Muscle layer of duodenum (tissue), 2 donors: ENCODE measurements around the gene CNMD.
"Not testable (repeated sequence)": the region's sequence is repeated elsewhere in the genome, so short reads cannot be mapped to it uniquely, and the experiment has no call there.

Source experiments
- H3K27ac ChIP-seq: one replicate; pipeline ENCODE4 v1.7.0; 2013; ENCODE audit warnings: mild to moderate bottlenecking, low read length
- H3K27me3 ChIP-seq: one replicate; pipeline ENCODE4 v1.7.0; 2013; ENCODE audit warnings: low read depth, mild to moderate bottlenecking, control low read depth, low read length
- H3K36me3 ChIP-seq, 2 donors: one replicate each; pipeline ENCODE4 v1.7.0; 2013; ENCODE audit warnings: low read length in 2 of 2, control low read depth in 1 of 2, mild to moderate bottlenecking in 1 of 2; ENCODE audit not compliant: insufficient read depth in 2 of 2, control insufficient read depth in 1 of 2
- H3K4me1 ChIP-seq, 2 donors: one replicate each; pipeline ENCODE4 v1.7.0; 2013; ENCODE audit warnings: low read length in 2 of 2, mild to moderate bottlenecking in 2 of 2, control low read depth in 1 of 2, moderate library complexity in 1 of 2; ENCODE audit not compliant: insufficient read depth in 2 of 2, control insufficient read depth in 1 of 2
- H3K4me3 ChIP-seq, 2 donors: one replicate each; pipeline ENCODE4 v1.7.0; 2013; ENCODE audit warnings: low read length in 2 of 2, low read depth in 1 of 2, mild to moderate bottlenecking in 1 of 2
- H3K9me3 ChIP-seq, 2 donors: one replicate each; pipeline ENCODE4 v1.7.0; 2013; ENCODE audit warnings: low read length in 2 of 2, control low read depth in 1 of 2, mild to moderate bottlenecking in 1 of 2; ENCODE audit not compliant: control insufficient read depth in 1 of 2
- donor health status: healthy.

CNMD gene

DNA sequence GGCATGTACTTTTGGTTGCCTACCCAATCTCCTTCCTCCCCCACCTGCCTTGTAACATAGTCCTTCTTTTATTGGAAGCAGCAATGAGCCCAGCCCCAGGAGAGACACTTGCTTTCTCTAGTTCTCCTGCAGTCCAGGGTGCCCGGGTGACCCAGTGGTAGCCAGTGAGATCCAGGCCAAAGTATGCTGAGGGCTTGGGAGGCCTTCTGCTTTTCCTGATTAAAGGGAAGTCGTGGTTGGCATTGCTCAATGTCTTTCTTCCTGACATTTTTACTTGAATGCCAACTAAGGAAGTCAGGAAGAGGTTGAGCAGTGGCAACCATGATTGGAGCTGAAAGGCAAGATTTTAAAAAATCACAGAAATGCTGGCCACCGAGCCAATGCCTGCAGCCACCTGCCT is 25.7 kb downstream of the CNMD start:
- H3K9me3 ChIP-seq: no peaks in the 10 kb centered on the region
- H3K4me3 ChIP-seq: no peak overlapping the region
- H3K27ac ChIP-seq: no peak overlapping the region
- H3K36me3 ChIP-seq: no peaks in the 10 kb centered on the region
- no peaks in the 10 kb centered on the region for H3K27me3 ChIP-seq
- H3K4me1 ChIP-seq: no peaks in the 10 kb centered on the region

GRCh38 chr13:52712385-52712784 is 27.2 kb downstream of the CNMD start:
- Histone ChIP-seq H3K9me3 (no peaks in the 10 kb centered on the region), H3K4me3 (no peak overlapping the region), H3K4me1 (no peaks in the 10 kb centered on the region), H3K27ac (no peak overlapping the region), H3K36me3 (no peaks in the 10 kb centered on the region), H3K27me3 (no peaks in the 10 kb centered on the region)

DNA sequence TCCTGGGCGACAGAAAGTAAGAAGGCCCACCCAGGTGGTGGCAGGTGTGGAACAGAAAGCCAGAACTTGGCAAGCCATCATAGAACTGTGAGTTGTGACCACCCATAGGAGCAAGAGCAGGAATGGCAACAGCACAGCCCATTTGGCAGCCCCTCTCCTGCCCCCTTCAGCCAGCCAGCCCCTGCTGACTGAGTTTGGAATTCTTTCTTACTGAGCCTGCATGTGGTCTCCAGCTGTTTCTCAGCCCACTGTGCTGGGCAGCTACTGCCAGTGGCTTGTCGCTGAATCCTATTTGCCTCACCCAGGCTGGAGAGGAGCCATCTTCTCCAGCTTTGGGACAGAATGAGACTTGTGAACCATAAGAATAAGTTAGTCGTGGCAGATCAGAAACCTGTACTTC is 28.3 kb downstream of the CNMD start:
- Histone ChIP-seq H3K36me3 (no peaks in the 10 kb centered on the region), H3K4me1 (no peaks in the 10 kb centered on the region), H3K9me3 (no peaks in the 10 kb centered on the region), H3K27ac (no peak overlapping the region), H3K4me3 (no peak overlapping the region), H3K27me3 (no peaks in the 10 kb centered on the region)

DNA sequence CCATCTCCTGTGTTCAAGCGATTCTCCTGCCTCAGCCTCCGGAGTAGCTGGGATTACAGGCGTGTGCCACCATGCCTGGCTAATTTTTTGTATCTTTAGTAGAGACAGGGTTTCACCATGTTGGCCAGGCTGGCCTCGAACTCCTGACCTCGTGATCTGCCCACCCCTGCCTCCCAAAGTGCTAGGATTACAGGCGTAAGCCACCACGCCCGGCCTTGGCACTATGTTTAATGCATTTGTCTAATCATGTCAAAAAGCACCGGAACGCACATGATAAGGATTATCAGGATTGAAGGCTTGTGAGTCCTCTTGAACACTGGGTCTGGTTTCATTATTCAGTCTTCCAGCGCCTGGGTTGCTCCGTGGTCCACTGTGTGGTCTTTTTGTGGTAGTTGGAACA is 31.4 kb downstream of the CNMD start:
- not testable (repeated sequence) for H3K36me3 ChIP-seq, H3K9me3 ChIP-seq

DNA sequence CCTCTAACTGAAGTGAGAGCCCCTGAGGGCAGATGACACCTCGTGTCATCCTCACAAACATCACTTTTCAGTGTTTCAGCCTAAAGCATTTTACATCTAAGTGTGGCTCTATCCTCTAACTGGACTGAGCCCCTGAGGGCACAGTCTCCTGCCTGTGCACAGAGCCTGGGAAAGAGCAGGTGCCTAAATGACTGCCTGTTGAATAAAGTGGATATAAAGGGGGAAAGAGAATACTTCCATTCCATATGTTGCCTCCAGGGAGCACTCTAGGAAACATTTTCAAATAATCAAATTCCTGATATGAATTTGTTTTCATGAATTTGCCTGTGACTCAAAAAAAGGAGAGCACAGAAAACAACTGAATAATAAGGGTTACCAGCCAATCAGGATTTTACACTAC is 32.2 kb downstream of the CNMD start:
- no peaks in the 10 kb centered on the region for H3K9me3 ChIP-seq
- no peaks in the 10 kb centered on the region for H3K4me1 ChIP-seq
- H3K4me3 ChIP-seq: no peak overlapping the region
- peaks cover 0 to 9% of the 10 kb centered on the region in 2 donors for H3K36me3 ChIP-seq
- H3K27me3 ChIP-seq: no peaks in the 10 kb centered on the region
- no peak overlapping the region for H3K27ac ChIP-seq

More for the DNA sequence above, 31.4 kb downstream of the CNMD start:
- not testable (repeated sequence) for H3K4me1 ChIP-seq, H3K27me3 ChIP-seq, H3K4me3 ChIP-seq, H3K27ac ChIP-seq

- no peaks in the 10 kb centered on the region for H3K27me3 ChIP-seq
- H3K4me3 ChIP-seq: no peak overlapping the region
- H3K9me3 ChIP-seq: no peaks in the 10 kb centered on the region
- H3K27ac ChIP-seq: no peak overlapping the region
- no peaks in the 10 kb centered on the region for H3K4me1 ChIP-seq
- H3K36me3 ChIP-seq: peaks cover 0 to 9% of the 10 kb centered on the region in 2 donors
Observed at GRCh38 chr13:52706081-52706480, 33.5 kb downstream of the CNMD start.

DNA sequence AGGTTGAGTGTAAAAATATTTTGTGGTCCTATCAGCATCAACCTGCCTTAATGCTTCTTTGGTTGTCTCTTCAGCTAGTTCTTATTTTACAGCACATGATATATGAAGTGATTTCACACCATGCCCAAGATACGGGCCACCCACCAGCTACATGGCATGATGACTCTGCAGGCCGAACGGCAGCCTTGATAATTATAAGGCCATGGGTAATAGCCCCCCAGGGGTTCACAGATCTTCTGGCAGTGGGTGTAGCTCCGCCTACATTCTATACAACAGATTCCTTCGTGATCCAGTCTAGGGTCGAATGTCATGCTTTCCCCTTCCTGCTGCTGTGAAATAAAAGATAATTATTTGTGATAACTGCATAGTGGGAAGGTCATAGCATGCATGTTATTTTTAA is 36.1 kb downstream of the CNMD start:
- Histone ChIP-seq H3K27ac (no peak overlapping the region), H3K4me3 (no peak overlapping the region), H3K9me3 (no peaks in the 10 kb centered on the region), H3K27me3 (no peaks in the 10 kb centered on the region), H3K4me1 (no peaks in the 10 kb centered on the region), H3K36me3 (peaks cover 0 to 9% of the 10 kb centered on the region in 2 donors)

DNA sequence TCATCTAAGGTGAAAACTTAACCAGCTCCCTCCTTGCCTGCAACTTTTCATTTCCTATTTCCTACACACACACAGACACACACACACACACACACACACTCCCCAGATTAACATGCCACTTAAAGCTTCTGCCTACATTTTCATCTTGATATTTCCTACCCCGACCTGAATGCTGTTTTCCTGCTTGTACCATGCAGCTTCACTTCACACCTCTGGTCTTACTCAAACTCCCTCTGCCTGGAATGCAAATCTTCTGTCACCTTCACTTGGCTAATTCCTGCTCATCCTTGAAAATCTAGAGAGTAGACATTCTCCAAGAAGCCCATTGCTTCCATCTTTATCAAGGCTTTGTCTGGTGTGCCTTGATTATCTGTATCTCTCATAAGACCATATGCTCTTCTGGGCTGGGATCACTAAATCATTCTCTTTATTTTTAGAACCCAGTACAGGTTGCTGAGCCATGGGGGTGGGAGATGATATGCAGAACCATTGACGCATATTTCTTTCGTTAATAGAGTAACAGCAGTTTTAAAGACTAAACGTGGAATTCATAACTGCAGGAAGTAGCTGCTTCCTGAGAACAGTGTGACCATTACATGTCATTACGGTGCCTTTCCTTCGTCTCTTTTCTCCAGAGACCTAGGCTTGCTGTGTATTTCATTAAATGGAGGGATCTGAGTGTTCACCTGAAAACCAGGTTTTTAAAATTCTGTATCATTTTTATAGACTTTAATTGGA is 37.7 kb downstream of the CNMD start:
- Histone ChIP-seq H3K27me3 (no peaks in the 10 kb centered on the region), H3K36me3 (peaks cover 10 to 16% of the 10 kb centered on the region in 2 donors), H3K9me3 (no peaks in the 10 kb centered on the region), H3K4me3 (no peak overlapping the region), H3K4me1 (no peaks in the 10 kb centered on the region), H3K27ac (no peak overlapping the region)

DNA sequence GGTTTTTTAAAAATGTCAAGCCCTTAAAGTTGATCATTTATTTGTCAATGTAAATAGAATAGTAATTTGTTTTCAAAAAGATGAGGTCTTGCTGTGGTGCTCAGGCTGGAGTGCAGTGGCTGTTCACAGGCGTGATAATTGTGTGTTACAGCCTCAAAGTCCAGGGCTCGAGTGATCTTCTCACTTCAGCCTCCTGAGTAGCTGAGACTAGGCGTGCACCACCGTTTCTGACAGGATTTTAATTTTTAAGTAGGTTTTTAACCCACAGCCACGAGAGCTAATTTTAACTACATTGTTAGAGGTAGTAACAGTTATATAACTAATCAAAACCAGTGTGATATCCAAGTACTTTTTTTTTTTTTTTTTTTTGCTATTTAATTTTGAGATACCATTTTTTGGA is 43.1 kb downstream of the CNMD start:
- H3K27ac ChIP-seq: no peak overlapping the region
- no peaks in the 10 kb centered on the region for H3K27me3 ChIP-seq
- H3K9me3 ChIP-seq: no peaks in the 10 kb centered on the region
- H3K4me1 ChIP-seq: no peaks in the 10 kb centered on the region
- H3K4me3 ChIP-seq: no peak overlapping the region
- H3K36me3 ChIP-seq: peaks cover 6 to 10% of the 10 kb centered on the region in 2 donors

DNA sequence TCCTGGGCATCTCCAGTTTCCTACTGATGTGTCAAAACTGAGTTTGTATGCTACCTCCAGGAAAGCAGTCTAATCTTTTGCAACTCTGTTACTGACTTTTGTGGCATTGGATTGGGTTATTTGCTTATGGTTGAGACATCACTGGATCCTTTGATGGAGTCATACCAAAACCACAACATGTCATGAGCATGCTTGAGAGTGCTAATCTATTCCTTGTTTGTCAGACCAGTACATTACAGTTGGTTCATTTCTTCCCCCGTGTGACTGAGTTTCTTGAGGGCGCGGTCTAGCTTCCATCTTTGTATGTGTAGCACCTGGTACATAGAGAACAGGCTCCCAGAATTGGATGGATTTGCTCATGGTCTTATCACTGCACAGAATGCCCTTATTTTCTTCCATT is 43.8 kb downstream of the CNMD start:
- no peaks in the 10 kb centered on the region for H3K9me3 ChIP-seq
- no peak overlapping the region for H3K27ac ChIP-seq
- H3K27me3 ChIP-seq: no peaks in the 10 kb centered on the region
- no peaks in the 10 kb centered on the region for H3K4me1 ChIP-seq
- H3K36me3 ChIP-seq: peaks cover 6 to 10% of the 10 kb centered on the region in 2 donors
- no peak overlapping the region for H3K4me3 ChIP-seq

DNA sequence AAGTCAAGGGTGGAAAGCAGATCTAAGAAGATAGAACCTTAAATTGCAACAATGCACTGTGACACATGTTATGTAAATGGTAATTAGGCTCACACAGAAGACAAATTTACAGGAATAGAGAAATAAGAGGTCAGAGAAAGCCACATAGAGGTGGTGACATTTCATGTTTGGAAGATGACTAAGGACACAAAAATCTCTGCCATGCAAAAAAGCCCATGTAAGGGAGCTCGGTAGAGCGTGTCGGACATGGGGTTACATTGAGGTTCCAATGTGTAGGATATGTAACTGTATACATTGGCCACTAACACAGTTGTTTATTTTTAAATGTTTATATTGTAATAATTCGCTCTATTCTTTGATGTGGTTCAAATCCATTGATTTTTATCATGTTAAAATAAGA is 53.2 kb downstream of the CNMD start:
- Histone ChIP-seq H3K36me3 (peaks cover 27 to 47% of the 10 kb centered on the region in 2 donors), H3K4me1 (no peaks in the 10 kb centered on the region), H3K27me3 (no peaks in the 10 kb centered on the region), H3K27ac (no peak overlapping the region), H3K4me3 (no peak overlapping the region), H3K9me3 (no peaks in the 10 kb centered on the region)

DNA sequence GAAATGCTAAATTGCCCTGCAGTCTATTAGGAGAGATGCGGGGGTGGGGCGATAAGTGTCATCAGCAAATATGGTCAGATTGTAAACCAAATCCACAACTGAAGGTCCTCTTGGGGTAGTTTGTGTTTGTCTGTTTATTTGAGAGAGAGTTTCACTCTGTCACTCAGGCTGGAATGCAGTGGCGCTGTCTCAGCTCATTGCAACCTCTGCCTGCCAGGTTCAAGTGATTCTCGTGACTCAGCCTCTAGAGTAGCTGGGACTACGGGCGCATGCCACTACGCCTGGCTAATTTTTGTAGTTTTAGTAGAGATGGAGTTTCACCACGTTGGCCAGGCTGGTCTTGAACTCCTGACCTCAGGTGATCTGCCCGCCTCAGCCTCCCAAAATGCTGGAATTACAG is 53.8 kb downstream of the CNMD start:
- peaks cover 27 to 53% of the 10 kb centered on the region in 2 donors for H3K36me3 ChIP-seq
- H3K27me3 ChIP-seq, H3K4me3 ChIP-seq, H3K9me3 ChIP-seq, H3K27ac ChIP-seq, H3K4me1 ChIP-seq: not testable (repeated sequence)
